ENCODE data around the gene MYH10.

GRCh38 chr17:8563981-8564602 is 66.4 kb downstream of the MYH10 start:
- TF ChIP-seq CTCF (tag by site-specific recombination; IDR thresholded peaks at IDR 0.05): no peak
- no peak for TF ChIP-seq ZIC2 (tag by site-specific recombination; IDR thresholded peaks at IDR 0.05)
- no peak for TF ChIP-seq ZBTB1 (tag by site-specific recombination; IDR thresholded peaks at IDR 0.05)
